Measurements from ENCODE around the gene ROBO1. TPM values are rescaled to one million over a fixed set of nuclear protein-coding genes. Genes with fewer than 3 reads are reported as not detected.

The ROBO1 gene
- total RNA-seq, 1 donor: 0.42 TPM

GRCh38 chr3:78913711-78914110 lies 854.1 kb downstream of the ROBO1 start:
- Histone ChIP-seq H3K4me3 (ENCODE audit: low read length) (no peak overlapping the region), H3K4me1 (ENCODE audit: insufficient read depth, low read length) (no peaks in the 10 kb centered on the region), H3K9me3 (ENCODE audit: low read depth, low read length) (peaks cover 6% of the 10 kb centered on the region), H3K27me3 (ENCODE audit: insufficient read depth, low read length) (no peaks in the 10 kb centered on the region)

GRCh38 chr3:78912687-78913086 lies 855.1 kb downstream of the ROBO1 start:
- Histone ChIP-seq H3K27me3 (ENCODE audit: insufficient read depth, low read length) (no peaks in the 10 kb centered on the region), H3K9me3 (ENCODE audit: low read depth, low read length) (peaks cover 6% of the 10 kb centered on the region), H3K4me1 (ENCODE audit: insufficient read depth, low read length) (no peaks in the 10 kb centered on the region), H3K4me3 (ENCODE audit: low read length) (no peak overlapping the region)

- no peak overlapping the region for H3K4me3 ChIP-seq (ENCODE audit: low read length)
Observed at GRCh38 chr3:78912259-78912658, 855.5 kb downstream of the ROBO1 start.

GRCh38 chr3:78911394-78911793 lies 856.4 kb downstream of the ROBO1 start:
- Histone ChIP-seq H3K27me3 (ENCODE audit: insufficient read depth, low read length) (no peaks in the 10 kb centered on the region), H3K4me3 (ENCODE audit: low read length) (no peak overlapping the region), H3K4me1 (ENCODE audit: insufficient read depth, low read length) (no peaks in the 10 kb centered on the region), H3K9me3 (ENCODE audit: low read depth, low read length) (peaks cover 6% of the 10 kb centered on the region)

More at GRCh38 chr3:78912259-78912658, 855.5 kb downstream of the ROBO1 start:
- Histone ChIP-seq H3K9me3 (ENCODE audit: low read depth, low read length) (peaks cover 6% of the 10 kb centered on the region), H3K27me3 (ENCODE audit: insufficient read depth, low read length) (no peaks in the 10 kb centered on the region), H3K4me1 (ENCODE audit: insufficient read depth, low read length) (no peaks in the 10 kb centered on the region)

- H3K9me3 ChIP-seq (ENCODE audit: low read depth, low read length): peaks cover 6% of the 10 kb centered on the region
- no peak overlapping the region for H3K4me3 ChIP-seq (ENCODE audit: low read length)
- H3K4me1 ChIP-seq (ENCODE audit: insufficient read depth, low read length): no peaks in the 10 kb centered on the region
- H3K27me3 ChIP-seq (ENCODE audit: insufficient read depth, low read length): no peaks in the 10 kb centered on the region
Observed at GRCh38 chr3:78908236-78908635, 859.6 kb downstream of the ROBO1 start.

GRCh38 chr3:78907367-78907766 lies 860.4 kb downstream of the ROBO1 start:
- H3K27me3 ChIP-seq (ENCODE audit: insufficient read depth, low read length): no peaks in the 10 kb centered on the region
- H3K4me3 ChIP-seq (ENCODE audit: low read length): no peak overlapping the region
- no peaks in the 10 kb centered on the region for H3K4me1 ChIP-seq (ENCODE audit: insufficient read depth, low read length)
- H3K9me3 ChIP-seq (ENCODE audit: low read depth, low read length): peaks cover 6% of the 10 kb centered on the region

- Histone ChIP-seq H3K4me3 (ENCODE audit: low read length) (no peak overlapping the region), H3K9me3 (ENCODE audit: low read depth, low read length) (peaks cover 6% of the 10 kb centered on the region), H3K4me1 (ENCODE audit: insufficient read depth, low read length) (no peaks in the 10 kb centered on the region), H3K27me3 (ENCODE audit: insufficient read depth, low read length) (no peaks in the 10 kb centered on the region)
Observed at GRCh38 chr3:78906930-78907329, 860.9 kb downstream of the ROBO1 start.

GRCh38 chr3:78906245-78906644 lies 861.6 kb downstream of the ROBO1 start:
- peaks cover under 1% of the 10 kb centered on the region for H3K9me3 ChIP-seq (ENCODE audit: low read depth, low read length)
- H3K4me3 ChIP-seq (ENCODE audit: low read length): no peak overlapping the region
- no peaks in the 10 kb centered on the region for H3K27me3 ChIP-seq (ENCODE audit: insufficient read depth, low read length)
- no peaks in the 10 kb centered on the region for H3K4me1 ChIP-seq (ENCODE audit: insufficient read depth, low read length)

GRCh38 chr3:78905700-78906099 lies 862.1 kb downstream of the ROBO1 start:
- Histone ChIP-seq H3K27me3 (ENCODE audit: insufficient read depth, low read length) (no peaks in the 10 kb centered on the region), H3K4me3 (ENCODE audit: low read length) (no peak overlapping the region)

GRCh38 chr3:78901544-78901943 lies 866.3 kb downstream of the ROBO1 start:
- Histone ChIP-seq H3K4me3 (ENCODE audit: low read length) (no peak overlapping the region), H3K9me3 (ENCODE audit: low read depth, low read length) (no peaks in the 10 kb centered on the region), H3K4me1 (ENCODE audit: insufficient read depth, low read length) (no peaks in the 10 kb centered on the region), H3K27me3 (ENCODE audit: insufficient read depth, low read length) (no peaks in the 10 kb centered on the region)

More at GRCh38 chr3:78905700-78906099, 862.1 kb downstream of the ROBO1 start:
- no peaks in the 10 kb centered on the region for H3K9me3 ChIP-seq (ENCODE audit: low read depth, low read length)
- H3K4me1 ChIP-seq (ENCODE audit: insufficient read depth, low read length): no peaks in the 10 kb centered on the region

- H3K4me3 ChIP-seq (ENCODE audit: low read length): no peak overlapping the region
- H3K27me3 ChIP-seq (ENCODE audit: insufficient read depth, low read length): no peaks in the 10 kb centered on the region
- H3K4me1 ChIP-seq (ENCODE audit: insufficient read depth, low read length): no peaks in the 10 kb centered on the region
- no peaks in the 10 kb centered on the region for H3K9me3 ChIP-seq (ENCODE audit: low read depth, low read length)
Observed at GRCh38 chr3:78900880-78901279, 866.9 kb downstream of the ROBO1 start.

- no peak overlapping the region for H3K4me3 ChIP-seq (ENCODE audit: low read length)
- no peaks in the 10 kb centered on the region for H3K27me3 ChIP-seq (ENCODE audit: insufficient read depth, low read length)
- no peaks in the 10 kb centered on the region for H3K4me1 ChIP-seq (ENCODE audit: insufficient read depth, low read length)
- H3K9me3 ChIP-seq (ENCODE audit: low read depth, low read length): no peaks in the 10 kb centered on the region
Observed at GRCh38 chr3:78900426-78900825, 867.4 kb downstream of the ROBO1 start.

- Histone ChIP-seq H3K27me3 (ENCODE audit: insufficient read depth, low read length) (no peaks in the 10 kb centered on the region), H3K4me3 (ENCODE audit: low read length) (no peak overlapping the region), H3K4me1 (ENCODE audit: insufficient read depth, low read length) (no peaks in the 10 kb centered on the region), H3K9me3 (ENCODE audit: low read depth, low read length) (no peaks in the 10 kb centered on the region)
Observed at GRCh38 chr3:78895528-78895927, 872.3 kb downstream of the ROBO1 start.

- Histone ChIP-seq H3K27me3 (ENCODE audit: insufficient read depth, low read length) (no peaks in the 10 kb centered on the region), H3K9me3 (ENCODE audit: low read depth, low read length) (no peaks in the 10 kb centered on the region), H3K4me1 (ENCODE audit: insufficient read depth, low read length) (no peaks in the 10 kb centered on the region), H3K4me3 (ENCODE audit: low read length) (no peak overlapping the region)
Observed at GRCh38 chr3:78894787-78895186, 873.0 kb downstream of the ROBO1 start.

GRCh38 chr3:78893161-78893560 lies 874.6 kb downstream of the ROBO1 start:
- H3K4me1 ChIP-seq (ENCODE audit: insufficient read depth, low read length): no peaks in the 10 kb centered on the region
- no peak overlapping the region for H3K4me3 ChIP-seq (ENCODE audit: low read length)
- H3K27me3 ChIP-seq (ENCODE audit: insufficient read depth, low read length): no peaks in the 10 kb centered on the region
- no peaks in the 10 kb centered on the region for H3K9me3 ChIP-seq (ENCODE audit: low read depth, low read length)

GRCh38 chr3:78889348-78889747 lies 878.5 kb downstream of the ROBO1 start:
- H3K4me3 ChIP-seq (ENCODE audit: low read length): no peak overlapping the region
- no peaks in the 10 kb centered on the region for H3K4me1 ChIP-seq (ENCODE audit: insufficient read depth, low read length)
- H3K27me3 ChIP-seq (ENCODE audit: insufficient read depth, low read length): no peaks in the 10 kb centered on the region
- H3K9me3 ChIP-seq (ENCODE audit: low read depth, low read length): no peaks in the 10 kb centered on the region

- Histone ChIP-seq H3K9me3 (ENCODE audit: low read depth, low read length) (no peaks in the 10 kb centered on the region), H3K4me1 (ENCODE audit: insufficient read depth, low read length) (no peaks in the 10 kb centered on the region), H3K27me3 (ENCODE audit: insufficient read depth, low read length) (no peaks in the 10 kb centered on the region), H3K4me3 (ENCODE audit: low read length) (no peak overlapping the region)
Observed at GRCh38 chr3:78888635-78889034, 879.2 kb downstream of the ROBO1 start.
